Activated naive CD4-positive, alpha-beta T cell (primary cell): Measurements from ENCODE around the gene CYB5A.

Source experiments
- DNase-seq, 4 experiments: peaks; one replicate each; lab custom pipeline; 2025; lab: John Stamatoyannopoulos, UW

The CYB5A gene

DNA sequence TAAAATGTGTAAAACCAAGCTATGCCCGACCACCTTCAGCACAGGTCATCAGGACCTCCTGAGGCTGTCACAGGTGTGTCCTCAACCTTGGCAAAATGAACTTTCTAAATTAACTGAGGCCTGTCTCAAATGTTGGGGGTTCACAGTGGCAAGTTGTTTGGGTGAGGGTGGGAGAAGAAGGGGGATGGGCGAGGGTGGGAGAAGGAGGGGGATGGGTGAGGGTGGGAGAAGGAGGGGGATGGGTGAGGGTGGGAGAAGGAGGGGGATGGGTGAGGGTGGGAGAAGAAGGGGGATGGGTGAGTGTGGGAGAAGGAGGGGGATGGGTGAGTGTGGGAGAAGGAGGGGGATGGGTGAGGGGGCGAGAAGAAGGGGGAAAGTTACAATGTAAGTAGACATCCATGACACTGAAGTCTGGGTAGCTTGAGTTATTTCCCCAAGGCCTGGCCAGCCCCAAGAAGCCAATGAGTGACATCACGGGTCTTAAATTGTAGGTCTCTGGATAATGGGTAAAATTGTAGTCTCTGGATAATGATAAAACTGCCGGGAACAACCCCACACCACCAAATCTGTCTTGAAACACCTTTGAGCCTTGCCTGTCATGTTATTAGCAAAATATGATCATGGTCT, 87.1 kb downstream of the CYB5A start:
- peak in 2 of 4 experiments; percentile 3 to 16 for DNase-seq

DNA sequence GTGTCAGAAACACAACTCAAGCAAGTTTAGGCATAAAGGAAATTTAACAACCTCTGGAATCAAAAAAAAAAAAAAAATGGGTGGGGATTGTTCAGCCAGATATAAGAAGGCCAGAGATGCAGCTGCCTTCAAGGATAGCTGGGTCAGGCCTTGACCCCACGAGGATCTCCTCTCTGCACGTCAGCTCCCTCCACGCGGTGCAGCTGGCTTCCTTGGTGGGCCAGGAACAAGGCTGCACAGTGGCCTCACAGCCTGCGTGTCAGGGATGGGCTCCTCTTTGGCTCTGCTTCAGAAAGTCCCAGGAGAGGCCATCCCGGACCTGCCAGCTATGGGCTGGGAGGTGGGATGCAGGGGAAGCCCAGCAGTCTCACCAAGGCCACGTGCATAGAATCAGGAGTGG, 88.0 kb downstream of the CYB5A start:
- no peak for DNase-seq
